Stimulated activated CD8-positive, alpha-beta memory T cell treated with anti-CD3 and anti-CD28 coated beads, Interleukin-2, amount 100 ng/mL, for 48 hours (primary cell): ENCODE data around the gene MLC1.
A peak's percentile ranks its signal among the peaks of the same experiment; 100 is the strongest.

Experiments used
- DNase-seq, 2 donors: peaks; one replicate each; pipeline ENCODE4 v3.0.0-alpha.2; 2020; ENCODE audit warnings: low read depth in 2 of 2

MLC1 gene

DNA sequence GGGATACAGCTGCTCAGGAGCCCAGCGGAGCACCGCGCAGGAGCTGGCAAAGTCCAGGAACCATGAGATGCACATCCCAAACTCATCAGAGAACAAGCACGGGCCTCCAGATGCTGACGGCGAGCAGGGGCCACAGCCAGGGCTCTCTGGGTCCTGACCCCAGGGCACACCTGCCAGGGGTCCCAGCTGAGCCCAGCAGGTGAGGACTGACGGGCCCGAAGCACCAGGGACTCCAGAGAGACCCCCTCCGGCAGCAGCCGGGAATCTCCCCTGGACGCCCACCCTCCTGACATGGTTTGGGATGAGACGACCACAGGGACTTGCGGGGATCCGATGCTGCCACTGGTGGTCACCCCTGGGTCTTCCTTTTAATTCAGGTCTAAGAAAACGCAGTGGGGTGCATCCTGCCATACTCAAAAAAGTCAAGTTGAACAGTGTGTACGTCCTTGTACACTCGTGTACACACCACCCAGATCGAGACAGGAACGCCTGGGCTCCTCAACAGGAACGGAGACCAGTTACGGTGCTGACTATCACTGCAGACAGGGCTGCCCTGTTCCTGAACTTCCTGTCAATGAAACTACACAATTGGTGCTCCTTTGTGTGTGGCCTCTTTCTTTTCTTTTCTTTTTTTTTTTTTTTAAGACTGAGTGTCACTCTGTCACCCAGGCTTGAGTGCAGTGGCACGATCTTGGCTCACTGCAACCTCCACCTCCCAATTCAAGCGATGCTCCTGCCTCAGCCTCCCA, 49.1 kb downstream of the MLC1 start:
- no peak for DNase-seq

DNA sequence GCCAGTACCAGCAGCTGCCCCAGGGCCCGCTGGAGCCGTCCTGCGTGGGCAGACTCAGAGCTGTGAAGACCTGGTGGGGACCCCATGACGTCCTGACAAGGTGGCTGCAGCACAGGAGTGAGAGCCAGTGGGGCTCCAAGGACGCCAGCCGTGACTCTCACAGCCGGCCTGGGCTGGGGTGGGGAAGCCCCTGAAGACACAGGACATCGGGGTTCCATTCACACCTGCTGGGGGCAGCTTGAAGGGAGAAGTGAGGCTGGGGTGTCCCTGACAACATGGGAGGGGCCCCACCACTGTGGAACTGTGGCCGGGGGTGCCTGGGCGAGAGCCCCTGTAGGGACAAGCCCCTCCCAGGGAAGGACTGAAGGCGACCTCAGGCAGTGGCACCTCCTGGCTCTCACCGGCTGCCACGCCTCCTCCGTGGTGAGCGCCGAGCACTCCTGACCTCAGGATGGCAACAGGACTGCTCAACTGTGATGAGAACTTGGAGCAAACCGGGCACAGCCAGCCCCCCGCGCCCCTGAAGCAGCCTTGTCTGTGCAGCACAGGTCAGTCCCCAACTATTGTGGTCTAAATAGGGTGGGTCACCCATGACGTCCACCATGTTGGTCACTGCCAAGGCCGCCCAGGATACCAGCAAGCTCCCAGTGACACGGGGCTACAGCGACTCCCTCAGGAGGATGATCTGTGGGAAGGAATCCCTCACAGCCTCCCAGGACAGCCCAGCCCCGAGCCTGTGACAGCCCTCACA, 49.9 kb downstream of the MLC1 start:
- DNase-seq = no peak

DNA sequence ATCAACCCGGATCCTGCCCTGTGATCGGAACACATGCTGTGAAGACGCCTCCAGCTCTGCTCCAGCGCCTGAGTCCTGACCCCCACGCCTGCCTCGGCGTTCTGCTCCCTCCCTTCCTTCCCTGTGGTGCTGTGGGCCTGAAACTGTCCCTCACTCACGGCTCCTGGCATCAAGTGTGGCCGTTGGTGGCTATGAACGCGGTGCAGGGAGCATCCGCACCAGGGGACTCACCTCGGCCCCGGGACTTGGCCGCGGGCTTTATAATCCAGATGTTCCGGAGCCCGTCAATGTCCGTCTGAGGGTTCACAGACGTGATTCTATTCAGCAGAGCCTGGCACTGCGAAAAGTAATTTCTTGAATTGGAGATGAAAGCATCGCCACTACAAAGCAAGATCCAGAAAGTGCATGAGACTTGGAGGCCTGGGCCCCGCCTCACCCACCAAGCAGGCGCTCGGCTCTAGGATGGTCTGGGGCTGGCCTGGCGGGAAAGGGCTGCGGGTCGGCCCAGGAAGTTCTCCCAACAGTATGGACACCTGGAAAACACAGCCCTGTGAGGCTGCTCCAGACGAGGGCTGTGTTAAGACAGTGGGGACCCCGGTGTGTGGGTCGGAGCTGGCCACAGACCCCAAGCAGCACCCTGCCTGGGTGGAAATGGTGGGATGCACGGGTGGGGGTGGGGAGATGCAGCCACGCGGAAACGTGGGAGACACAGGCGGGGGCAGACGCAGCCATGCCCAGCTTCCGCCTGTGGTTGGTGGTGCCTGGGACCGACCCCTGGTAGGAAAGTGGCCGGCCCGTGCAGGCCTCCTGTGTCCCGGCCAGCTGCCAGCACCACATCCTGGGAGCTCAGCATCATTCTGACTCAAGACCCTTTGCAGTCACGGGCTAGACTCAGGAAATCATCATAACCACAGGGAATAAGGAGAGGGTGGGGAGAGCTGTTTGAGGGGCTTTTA, 50.8 kb downstream of the MLC1 start:
- DNase-seq = no peak

DNA sequence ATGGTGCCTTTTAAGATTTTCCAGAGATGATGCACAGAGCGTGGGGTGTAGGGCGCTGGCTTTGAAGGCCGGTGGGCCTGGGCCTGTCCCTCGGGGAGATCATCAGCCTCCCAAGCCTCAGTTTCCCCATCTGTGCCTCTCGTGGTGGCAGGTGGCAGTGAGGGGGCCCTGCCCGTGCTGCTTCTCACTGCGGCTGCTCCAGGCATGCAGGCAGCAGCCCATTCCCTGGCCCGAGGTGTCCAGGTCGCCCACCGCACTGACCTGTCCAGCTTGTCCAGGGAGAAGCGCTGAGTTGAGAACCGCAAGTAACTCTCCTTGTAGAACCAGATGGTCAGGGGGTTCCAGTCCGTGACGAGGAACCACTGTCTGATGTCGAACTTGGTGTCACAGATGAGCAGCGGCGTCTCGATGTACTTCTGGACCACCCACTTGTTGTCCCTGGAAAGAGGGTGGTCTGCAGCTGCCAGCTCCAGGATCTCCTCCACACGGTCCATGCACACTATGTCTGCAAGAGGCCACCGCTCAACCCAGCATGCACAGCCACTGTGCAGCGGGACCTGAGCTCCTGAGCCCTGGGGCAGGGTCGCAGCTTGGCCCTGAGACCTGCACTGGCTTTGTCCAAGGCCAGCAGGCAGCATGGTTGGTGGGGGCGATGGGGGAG, 52.2 kb downstream of the MLC1 start:
- DNase-seq = no peak

DNA sequence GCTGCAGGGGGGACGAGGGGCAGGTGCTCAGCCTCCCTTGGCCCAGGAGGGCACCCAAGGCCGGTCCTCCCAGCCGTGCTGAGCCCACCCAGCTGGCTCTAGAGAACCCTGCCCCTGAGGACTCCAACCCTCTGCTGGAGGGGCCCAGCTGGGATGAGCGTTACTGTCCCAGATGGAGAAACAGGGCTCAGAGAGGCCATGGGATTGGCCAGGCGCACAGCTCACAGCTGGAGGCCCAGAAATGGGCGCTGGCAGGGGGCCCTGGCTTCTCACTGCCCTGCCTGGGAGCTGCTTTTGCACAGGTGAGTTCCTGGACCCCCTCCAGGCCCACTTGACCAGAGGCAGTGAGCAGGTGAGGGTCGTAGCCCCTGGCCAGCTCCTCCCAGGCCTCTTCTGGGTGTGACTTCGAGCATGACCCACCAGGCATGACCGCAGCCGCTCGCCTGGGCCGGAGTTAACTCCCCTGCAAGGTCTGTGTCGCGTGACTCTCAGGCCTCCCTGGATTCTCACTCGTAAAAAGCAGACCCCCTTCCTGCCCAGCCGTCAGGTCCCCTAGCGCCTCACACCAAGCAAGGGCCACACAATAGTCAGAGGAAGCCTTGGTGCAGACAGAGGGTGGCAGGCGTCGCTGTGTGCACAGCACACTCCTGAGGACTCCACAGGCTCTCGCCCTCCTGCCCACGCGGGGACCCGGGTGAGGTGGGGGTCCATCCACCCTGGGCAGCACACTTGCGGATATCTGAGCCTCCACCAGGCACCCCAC, 52.9 kb downstream of the MLC1 start:
- no peak for DNase-seq

DNA sequence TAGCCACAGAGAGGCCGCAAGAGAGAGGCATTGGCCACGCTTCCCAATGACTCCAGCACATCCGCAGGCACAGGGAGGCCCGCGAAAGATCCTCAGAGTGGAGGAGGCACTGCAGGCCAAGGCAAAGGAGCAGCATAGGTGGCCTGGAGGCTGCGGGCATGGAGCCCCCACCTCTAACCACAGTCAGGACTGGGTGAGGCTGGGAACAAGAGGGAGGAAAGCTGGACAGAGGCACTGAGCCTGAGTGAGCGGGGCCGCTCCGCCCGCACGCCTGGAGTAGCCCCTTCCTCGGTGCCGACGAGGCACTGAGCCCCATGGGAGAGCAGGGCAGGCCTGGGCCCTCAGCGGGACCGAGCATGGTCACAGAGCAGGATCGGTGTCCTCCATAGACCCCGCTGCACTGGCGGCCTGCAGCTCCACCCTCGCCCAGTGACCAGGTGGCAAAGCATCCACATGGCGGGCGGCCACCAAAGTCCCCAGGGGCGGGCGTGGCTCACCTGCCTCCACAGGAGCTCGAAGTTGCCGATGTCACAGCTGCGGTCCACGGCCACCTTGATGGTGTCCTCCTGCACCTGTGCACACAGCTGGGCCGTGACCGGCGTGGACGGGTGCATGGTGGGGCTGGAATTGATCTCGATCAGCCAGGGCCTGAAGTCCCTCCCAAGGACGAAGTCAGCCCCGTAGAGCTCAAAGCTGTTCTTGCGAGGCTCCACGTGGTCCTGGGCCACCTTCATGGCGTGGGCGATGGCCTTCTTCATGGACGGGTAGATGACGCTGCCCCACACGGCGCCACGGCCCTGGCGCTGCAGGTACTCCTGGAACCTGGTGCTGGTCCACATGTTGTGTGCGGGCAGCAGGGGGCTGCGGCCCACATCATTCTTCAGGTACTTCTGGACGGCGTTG, 53.8 kb downstream of the MLC1 start:
- DNase-seq = no peak

DNA sequence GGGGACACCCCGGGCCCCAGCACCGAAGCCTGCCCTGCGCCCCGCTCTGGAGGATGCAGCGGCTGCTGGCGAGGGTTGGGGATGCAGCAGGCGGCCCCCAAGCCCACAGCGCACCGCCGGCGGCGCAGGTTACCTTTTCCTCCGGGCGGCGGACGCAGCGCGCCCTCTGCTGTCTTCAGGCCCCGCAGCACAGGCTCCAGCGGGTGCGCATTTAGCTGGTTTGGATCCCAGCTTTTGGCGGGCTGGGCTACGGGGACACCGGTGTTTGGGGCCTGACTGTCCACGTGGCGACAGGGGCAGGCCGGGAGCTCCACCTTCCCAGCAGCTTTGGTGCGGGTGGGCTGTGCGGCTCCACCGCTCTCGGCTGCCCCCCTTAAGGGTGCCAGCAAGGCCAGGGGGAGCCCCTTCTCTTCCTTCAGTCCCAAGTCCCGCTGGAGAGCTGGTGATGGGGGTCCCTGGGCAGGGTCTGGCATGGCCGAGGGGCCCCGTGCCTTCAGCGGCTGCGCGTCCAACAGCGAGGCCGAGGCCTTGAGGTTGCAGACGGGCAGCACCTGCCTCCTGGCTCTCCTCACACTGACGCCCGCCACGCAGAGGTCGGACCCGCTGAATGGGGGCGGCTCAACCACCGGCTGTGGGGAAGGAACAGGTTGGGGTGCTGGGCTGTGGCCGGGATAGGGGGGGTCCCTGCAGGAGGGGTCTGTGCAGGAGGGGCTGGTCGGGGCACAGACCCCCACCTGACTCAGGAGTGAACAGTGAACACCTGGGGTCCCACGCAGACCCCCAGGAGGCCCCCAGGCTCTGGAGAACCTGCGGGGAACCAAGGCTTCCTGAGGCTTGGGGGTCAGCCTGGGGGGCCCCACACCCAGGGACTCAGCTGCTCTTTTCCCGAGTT, 54.7 kb downstream of the MLC1 start:
- peak; percentile 79 to 82 for DNase-seq

DNA sequence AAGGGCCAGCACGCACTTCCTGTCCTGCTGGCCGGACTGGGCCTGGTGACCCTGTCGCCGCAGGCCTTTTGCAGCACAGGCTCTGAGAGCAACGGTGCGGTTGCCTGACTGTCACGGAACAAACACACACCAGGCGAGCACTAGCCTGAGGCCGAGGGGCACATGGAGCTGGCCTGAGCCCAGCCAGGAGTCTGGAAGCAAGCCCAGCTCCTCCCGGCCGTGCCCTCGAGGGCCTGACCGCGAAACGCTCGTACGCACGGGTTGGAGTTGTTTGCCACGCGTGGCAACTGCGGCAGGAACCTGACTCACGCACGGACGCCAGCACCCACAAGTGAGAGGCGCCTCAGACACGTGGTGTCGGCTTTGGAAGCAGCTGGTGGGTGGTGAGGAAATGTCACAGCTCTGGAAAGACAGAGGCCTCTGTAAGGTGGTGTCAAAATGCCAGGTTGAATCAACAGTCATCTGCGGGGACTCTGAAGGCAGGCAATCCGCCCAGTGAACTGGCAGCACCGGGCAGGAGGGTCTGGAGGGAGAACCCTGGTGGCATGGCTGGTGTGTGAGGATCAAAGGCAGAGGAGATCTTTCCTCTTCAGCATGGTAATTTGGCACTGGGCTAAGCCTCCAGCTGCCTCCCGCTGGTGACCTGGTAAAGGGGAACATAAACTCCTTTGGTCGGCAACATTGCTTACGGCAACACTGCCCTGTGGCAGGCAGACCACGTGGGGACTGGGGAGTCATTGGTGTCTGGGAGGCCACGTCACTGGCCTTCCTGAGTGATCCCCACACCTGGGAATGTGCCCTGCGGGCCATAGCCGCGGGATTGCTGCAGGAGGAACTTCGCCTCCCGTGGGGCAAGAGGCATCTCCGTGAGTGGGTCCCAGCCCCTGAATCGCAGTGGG, 57.3 kb downstream of the MLC1 start:
- no peak for DNase-seq

DNA sequence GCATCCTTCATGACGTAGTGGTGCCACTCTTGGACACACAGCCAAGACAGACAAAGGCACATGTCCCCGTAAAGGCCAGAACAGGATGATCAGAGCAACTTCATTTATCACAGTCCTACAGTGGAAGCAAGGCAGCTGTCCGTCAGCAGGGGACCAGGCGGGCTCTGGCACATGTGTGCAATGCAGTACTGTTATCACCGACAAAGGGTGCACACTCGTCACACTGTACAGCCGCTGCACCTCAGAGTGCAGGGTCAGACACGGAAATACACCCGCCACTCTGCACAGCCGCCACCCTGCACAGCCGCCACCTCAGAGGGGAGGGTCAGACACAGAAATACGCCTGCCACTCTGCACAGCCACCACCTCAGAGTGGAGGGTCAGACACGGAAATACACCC, 59.2 kb downstream of the MLC1 start:
- DNase-seq = no peak

DNA sequence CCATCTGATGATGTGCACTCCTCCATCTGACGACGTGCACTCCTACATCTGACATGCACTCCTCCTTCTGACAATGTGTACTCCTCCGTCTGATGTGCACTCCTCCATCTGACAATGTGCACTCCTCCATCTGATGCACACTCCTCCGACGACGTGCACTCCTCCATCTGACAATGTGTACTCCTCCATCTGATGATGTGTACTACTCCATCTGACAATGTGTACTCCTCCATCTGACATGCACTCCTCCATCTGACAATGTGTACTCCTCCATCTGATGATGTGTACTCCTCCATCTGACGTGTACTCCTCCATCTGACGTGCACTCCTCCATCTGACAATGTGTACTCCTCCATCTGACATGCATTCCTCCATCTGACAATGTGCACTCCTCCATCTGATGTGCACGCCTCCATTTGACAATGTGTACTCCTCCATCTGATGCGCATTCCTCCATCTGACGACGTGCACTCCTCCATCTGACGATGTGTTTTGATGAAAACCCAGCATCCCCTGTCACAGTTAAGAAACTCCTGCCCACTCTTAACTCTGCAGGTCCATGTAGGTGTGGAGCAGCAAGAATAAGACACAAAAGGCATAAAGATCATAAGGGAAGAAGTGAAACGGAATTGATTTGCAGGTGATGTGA, 62.9 kb downstream of the MLC1 start:
- DNase-seq = no peak

DNA sequence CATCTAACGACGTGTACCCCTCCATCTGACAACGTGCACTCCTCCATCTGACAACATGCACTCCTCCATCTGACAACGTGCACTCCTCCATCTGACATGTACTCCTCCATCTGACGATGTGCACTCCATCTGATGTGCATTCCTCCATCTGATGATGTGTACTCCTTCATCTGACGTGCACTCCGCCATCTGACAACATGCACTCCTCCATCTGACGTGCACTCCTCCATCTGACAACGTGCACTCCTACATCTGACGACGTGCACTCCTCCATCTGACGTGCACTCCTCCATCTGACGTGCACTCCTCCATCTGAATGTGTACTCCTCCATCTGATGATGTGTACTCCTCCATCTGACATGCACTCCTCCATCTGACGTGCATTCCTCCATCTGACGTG, 64.6 kb downstream of the MLC1 start:
- no peak for DNase-seq

DNA sequence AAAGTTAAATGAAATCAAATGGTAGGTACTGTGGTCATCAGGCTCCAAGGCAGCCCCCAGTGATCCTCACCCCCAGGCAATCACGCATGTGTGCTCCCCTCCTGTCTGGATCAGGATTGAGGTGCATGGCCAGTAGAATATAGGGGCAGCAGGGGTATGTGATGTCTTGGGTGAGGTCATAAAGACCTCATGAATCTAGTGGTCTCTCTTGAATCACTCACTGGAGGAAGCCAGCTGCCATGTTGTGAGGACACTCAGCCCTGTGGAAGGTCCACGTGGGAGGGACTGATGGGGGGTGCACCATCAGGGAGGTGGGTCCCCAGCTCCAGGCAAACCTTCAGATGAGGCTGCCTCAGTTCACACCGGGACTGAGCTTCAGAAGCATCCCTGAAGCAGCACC, 65.9 kb downstream of the MLC1 start:
- DNase-seq = no peak

DNA sequence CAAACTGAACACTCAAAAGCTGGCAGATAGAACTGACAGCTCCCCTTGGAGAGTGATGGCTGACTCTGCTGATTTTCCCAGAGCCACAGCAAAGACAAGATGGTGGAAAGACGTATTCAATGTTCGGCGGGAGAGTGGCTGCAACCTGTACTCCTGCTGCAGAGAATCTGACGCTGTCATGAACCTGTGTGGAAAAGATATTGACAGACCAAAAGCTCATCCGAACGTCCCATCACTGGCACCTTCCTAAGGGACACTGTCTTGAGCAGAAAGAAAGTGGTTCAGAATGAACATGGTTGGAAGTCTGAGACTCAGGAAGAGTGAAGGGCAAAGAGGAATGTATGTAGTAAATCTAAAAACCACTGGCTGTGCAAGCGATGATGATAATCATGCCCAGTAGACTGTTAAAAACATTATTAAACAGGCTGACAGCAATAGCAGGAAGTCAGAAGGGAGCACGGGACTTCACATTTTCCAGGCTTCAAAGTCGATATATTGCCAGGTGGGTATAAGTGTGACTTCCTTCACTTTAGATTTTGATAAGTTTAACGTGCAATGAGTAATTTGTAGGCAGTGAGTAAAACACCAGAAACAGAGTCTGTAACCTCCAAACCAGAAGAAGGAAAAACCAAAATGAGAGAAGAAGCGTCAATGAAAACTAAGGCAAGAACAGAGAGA, 66.5 kb downstream of the MLC1 start:
- DNase-seq = no peak

DNA sequence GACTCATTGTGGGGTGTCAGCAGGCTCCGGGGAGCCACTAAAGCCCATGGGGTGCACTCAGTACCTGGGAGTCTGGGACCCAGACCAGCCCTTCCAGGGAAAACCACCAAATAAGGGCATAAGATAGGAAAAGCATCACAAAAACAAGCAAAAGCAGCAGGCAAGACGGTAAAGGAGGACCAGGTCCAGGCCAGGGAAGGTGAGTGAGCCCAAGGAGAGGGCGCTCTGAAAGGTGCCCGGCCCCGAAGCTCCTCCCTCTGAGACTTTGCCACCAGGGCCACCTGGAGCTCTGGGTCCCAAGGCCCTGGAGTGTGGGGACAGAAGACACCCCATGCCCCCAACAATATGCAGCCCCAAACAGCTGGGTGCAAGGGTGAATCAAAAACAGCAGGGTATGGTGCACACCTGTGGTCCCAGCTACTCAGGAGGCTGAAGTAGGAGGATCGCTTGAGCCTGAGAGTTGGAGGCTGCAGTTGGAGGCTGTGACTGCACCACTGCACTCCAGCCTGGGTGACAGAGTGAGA, 67.5 kb downstream of the MLC1 start:
- DNase-seq = no peak

DNA sequence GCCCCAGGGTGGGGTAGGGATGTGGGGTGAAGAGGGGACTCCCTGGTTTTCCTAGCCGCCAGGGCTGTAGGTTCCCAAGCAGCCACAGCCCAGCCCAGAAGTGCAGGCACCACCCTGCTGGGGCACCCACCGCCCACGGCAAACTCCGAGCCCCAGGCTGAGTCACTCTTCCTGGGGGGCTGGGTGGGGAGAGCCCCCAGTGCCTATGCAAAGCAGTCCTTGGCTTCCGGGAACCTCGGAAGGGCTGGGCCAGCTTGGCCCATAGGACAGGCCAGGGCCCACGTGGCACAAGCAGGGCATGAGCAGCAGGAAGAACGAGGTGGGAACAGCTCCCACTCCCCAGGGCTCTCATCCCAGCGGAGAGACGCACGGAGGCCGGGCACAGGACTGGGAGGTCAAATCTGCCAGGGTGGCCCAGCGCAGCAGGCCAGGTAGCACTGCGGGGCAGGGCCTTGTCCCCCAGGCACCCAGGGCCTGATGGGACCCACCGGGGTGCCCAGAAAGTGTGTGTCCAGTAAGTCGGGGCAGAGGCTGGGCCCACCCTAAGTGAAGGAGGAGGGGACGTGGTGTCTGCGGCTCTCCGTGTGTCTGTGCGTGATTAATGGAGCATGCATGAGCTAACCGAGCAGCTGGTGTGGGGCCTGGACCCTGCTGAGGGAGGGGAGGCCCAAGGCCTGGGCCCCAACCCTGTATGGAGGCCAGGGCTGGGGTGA, 68.1 kb downstream of the MLC1 start:
- peak; percentile 77 to 87 for DNase-seq
